K562 (cell line): ENCODE data around the gene BRCA1. TPM values are rescaled to one million over a fixed set of nuclear protein-coding genes. Genes with fewer than 3 reads are reported as not detected.

ENCODE experiments used
- CHCHD3 ChIP-seq: fragments of 250-450 bp; sonication (Bioruptor Pico); IDR thresholded peaks from 2 replicates; pipeline ENCODE4 v2.1.2; 2022; ENCODE audit warnings: mild to moderate bottlenecking
- CREBBP ChIP-seq: IDR thresholded peaks from one replicate; pipeline ENCODE4 v1.6.1; 2012; ENCODE audit warnings: low read depth, mild to moderate bottlenecking, control low read depth, inconsistent platforms, low read length
- DPF2 ChIP-seq: fragments of 450-650 bp; IDR thresholded peaks from 2 replicates; pipeline ENCODE4 v1.6.1; 2016
- EHMT2 ChIP-seq: fragments of 450-650 bp; IDR thresholded peaks from 2 replicates; pipeline ENCODE4 v1.6.1; 2018; ENCODE audit warnings: antibody characterized with exemption
- EWSR1 ChIP-seq: fragments of 450-650 bp; IDR thresholded peaks from 2 replicates; pipeline ENCODE4 v1.6.1; 2018; ENCODE audit warnings: borderline replicate concordance, mild to moderate bottlenecking, low read depth, moderate library complexity; ENCODE audit not compliant: partially characterized antibody
- FOXM1 ChIP-seq, 2 experiments: fragments of 450-650 bp in 1 of 2; sonication (generic) in 1 of 2; formaldehyde crosslinking in 1 of 2; IDR thresholded peaks; 2 replicates each; pipeline versions ENCODE4 v1.6.1 to v1.9.0; 2017 to 2022; ENCODE audit warnings: low read depth in 2 of 2, mild to moderate bottlenecking in 2 of 2, missing genetic modification reagents in 1 of 2, moderate library complexity in 1 of 2
- MBD2 ChIP-seq: sonication (generic); IDR thresholded peaks from 2 replicates; pipeline ENCODE4 v1.6.1; 2016; ENCODE audit warnings: low read depth, borderline replicate concordance
- MYC ChIP-seq, 2 experiments: fragments of 250-450 bp in 1 of 2; sonication (Bioruptor Pico) in 1 of 2; IDR thresholded peaks; 2 replicates each; pipeline versions ENCODE4 v1.5.1 to v1.6.1; 2012 to 2021; ENCODE audit warnings: low read depth in 2 of 2, borderline replicate concordance in 1 of 2, improper control_type of control experiment in 1 of 2, low read length in 1 of 2, mild to moderate bottlenecking in 1 of 2, moderate library complexity in 1 of 2
- SNIP1 ChIP-seq: fragments of 450-650 bp; IDR thresholded peaks from 2 replicates; pipeline ENCODE4 v1.7.1; 2017; ENCODE audit warnings: low read depth, mild to moderate bottlenecking
- YY1 ChIP-seq, 3 experiments: IDR thresholded peaks; 2 replicates each; pipeline ENCODE4 v1.6.1; 2011; ENCODE audit warnings: low read length in 2 of 3, mild to moderate bottlenecking in 2 of 3, moderate library complexity in 2 of 3, borderline replicate concordance in 1 of 3, control low read depth in 1 of 3, low read depth in 1 of 3; ENCODE audit not compliant: insufficient read depth in 3 of 3, insufficient replicate concordance in 2 of 3, control insufficient read depth in 1 of 3, insufficient read length in 1 of 3; ENCODE audit errors: extremely low read depth in 1 of 3
- ZC3H8 ChIP-seq: fragments of 450-650 bp; IDR thresholded peaks from 2 replicates; pipeline ENCODE4 v1.6.1; 2017
- polyA plus RNA-seq, 8 experiments: library from polyadenylated mRNA; depleted of rRNA in 4 of 8; stranded (reverse) in 5 of 8; unstranded in 3 of 8; fragments of >200 nt; fragmentation: Nextera tagmentation in 2 of 8; fragmentation: Illumina TruSeq in 1 of 8; extraction: Ambion mirVana in 2 of 8; extraction: Trizol in 1 of 8; gene quantifications; 2 replicates each; pipeline versions ENCODE4 v1.2.1 to v1.2.3, GENCODE V29; 2011 to 2014; ENCODE audit warnings: inconsistent platforms in 1 of 8, missing spikeins in 1 of 8
- total RNA-seq, 7 experiments: library from RNA; depleted of rRNA in 6 of 7; stranded (reverse); fragments of >200 nt in 6 of 7; fragmentation: Illumina TruSeq in 2 of 7; extraction: Trizol in 2 of 7; gene quantifications; 2 replicates each; pipeline versions ENCODE4 v1.2.1 to v1.2.3, GENCODE V29; 2011 to 2021; ENCODE audit warnings: low replicate concordance in 1 of 7
- TF ChIP-seq, protein P1 (sequence below), 2 experiments: fragments of 200-800 bp in 1 of 2; sonication (Bioruptor generic) in 1 of 2; sonication (generic) in 1 of 2; formaldehyde crosslinking in 1 of 2; IDR thresholded peaks in 1 of 2; conservative IDR thresholded peaks in 1 of 2; 2 replicates each; pipeline versions ENCODE4 v1.5.0 to v1.6.1; 2016 to 2020; ENCODE audit warnings: missing compliant biosample characterization in 1 of 2, missing genetic modification characterization in 1 of 2, missing genetic modification reagents in 1 of 2
- TF ChIP-seq, protein P2 (sequence below): conservative IDR thresholded peaks from 2 replicates; pipeline ENCODE4 v1.6.1; 2011; ENCODE audit warnings: low read depth, mild to moderate bottlenecking, low read length; ENCODE audit not compliant: control insufficient read depth
- TF ChIP-seq, protein P3 (sequence below): fragments of 450-650 bp; IDR thresholded peaks from 2 replicates; pipeline ENCODE4 v1.6.1; 2016
- TF ChIP-seq, protein P4 (sequence below): fragments of 250-450 bp; sonication (Bioruptor Pico); IDR thresholded peaks from 2 replicates; pipeline ENCODE4 v1.8.0; 2022; ENCODE audit warnings: inconsistent platforms

The BRCA1 gene
- total and polyA plus RNA-seq, 9 of the 15 experiments (the other 6 are each of a cell fraction or from before 2014, with no cell fraction given), result 25.9 to 95.3 (median 62.3) TPM

DNA sequence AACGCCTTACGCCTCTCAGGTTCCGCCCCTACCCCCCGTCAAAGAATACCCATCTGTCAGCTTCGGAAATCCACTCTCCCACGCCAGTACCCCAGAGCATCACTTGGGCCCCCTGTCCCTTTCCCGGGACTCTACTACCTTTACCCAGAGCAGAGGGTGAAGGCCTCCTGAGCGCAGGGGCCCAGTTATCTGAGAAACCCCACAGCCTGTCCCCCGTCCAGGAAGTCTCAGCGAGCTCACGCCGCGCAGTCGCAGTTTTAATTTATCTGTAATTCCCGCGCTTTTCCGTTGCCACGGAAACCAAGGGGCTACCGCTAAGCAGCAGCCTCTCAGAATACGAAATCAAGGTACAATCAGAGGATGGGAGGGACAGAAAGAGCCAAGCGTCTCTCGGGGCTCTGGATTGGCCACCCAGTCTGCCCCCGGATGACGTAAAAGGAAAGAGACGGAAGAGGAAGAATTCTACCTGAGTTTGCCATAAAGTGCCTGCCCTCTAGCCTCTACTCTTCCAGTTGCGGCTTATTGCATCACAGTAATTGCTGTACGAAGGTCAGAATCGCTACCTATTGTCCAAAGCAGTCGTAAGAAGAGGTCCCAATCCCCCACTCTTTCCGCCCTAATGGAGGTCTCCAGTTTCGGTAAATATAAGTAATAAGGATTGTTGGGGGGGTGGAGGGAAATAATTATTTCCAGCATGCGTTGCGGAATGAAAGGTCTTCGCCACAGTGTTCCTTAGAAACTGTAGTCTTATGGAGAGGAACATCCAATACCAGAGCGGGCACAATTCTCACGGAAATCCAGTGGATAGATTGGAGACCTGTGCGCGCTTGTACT is at the start of gene BRCA1 (continued):
- TF ChIP-seq EHMT2 (no peak), MYC (IDR thresholded peaks at IDR 0.05; ENCODE audit: low read depth, low read length) (peak; percentile 61; the same call in 1 of the 2 replicates), MYC (CRISPR knock-in tag; IDR thresholded peaks at IDR 0.05; ENCODE audit: borderline replicate concordance, low read depth) (no peak), CREBBP (no peak), FOXM1 (IDR thresholded peaks at IDR 0.05; ENCODE audit: low read depth) (0 out of 2 replicates have a peak, but pooled peaks have one; percentile 29), FOXM1 (CRISPR knock-in tag; IDR thresholded peaks at IDR 0.05; ENCODE audit: low read depth) (no peak), SNIP1 (0 out of 2 replicates have a peak, but pooled peaks have one; percentile 18), EWSR1 (no peak), YY1 (IDR thresholded peaks at IDR 0.05; ENCODE audit: borderline replicate concordance in 1 of 3, control insufficient read depth in 1 of 3, extremely low read depth in 1 of 3, insufficient read depth in 3 of 3, insufficient read length in 1 of 3, insufficient replicate concordance in 2 of 3, low read depth in 1 of 3, low read length in 2 of 3) (peak in 1 of 3 experiments; percentile 62), CHCHD3 (CRISPR knock-in tag) (no peak), MBD2 (peak; percentile 77), ZC3H8 (no peak), DPF2 (peak; percentile 37; the same call in 1 of the 2 replicates)
- TF ChIP-seq, protein P1, sequence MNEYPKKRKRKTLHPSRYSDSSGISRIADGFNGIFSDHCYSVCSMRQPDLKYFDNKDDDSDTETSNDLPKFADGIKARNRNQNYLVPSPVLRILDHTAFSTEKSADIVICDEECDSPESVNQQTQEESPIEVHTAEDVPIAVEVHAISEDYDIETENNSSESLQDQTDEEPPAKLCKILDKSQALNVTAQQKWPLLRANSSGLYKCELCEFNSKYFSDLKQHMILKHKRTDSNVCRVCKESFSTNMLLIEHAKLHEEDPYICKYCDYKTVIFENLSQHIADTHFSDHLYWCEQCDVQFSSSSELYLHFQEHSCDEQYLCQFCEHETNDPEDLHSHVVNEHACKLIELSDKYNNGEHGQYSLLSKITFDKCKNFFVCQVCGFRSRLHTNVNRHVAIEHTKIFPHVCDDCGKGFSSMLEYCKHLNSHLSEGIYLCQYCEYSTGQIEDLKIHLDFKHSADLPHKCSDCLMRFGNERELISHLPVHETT (CRISPR knock-in tag; conservative IDR thresholded peaks at IDR 0.05 in 1 of 2, IDR thresholded peaks at IDR 0.05 in 1 of 2), result no peak
- TF ChIP-seq, protein P2, sequence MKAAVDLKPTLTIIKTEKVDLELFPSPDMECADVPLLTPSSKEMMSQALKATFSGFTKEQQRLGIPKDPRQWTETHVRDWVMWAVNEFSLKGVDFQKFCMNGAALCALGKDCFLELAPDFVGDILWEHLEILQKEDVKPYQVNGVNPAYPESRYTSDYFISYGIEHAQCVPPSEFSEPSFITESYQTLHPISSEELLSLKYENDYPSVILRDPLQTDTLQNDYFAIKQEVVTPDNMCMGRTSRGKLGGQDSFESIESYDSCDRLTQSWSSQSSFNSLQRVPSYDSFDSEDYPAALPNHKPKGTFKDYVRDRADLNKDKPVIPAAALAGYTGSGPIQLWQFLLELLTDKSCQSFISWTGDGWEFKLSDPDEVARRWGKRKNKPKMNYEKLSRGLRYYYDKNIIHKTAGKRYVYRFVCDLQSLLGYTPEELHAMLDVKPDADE, result no peak
- TF ChIP-seq, protein P3, sequence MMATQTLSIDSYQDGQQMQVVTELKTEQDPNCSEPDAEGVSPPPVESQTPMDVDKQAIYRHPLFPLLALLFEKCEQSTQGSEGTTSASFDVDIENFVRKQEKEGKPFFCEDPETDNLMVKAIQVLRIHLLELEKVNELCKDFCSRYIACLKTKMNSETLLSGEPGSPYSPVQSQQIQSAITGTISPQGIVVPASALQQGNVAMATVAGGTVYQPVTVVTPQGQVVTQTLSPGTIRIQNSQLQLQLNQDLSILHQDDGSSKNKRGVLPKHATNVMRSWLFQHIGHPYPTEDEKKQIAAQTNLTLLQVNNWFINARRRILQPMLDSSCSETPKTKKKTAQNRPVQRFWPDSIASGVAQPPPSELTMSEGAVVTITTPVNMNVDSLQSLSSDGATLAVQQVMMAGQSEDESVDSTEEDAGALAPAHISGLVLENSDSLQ, result peak; percentile 59
- TF ChIP-seq, protein P4, sequence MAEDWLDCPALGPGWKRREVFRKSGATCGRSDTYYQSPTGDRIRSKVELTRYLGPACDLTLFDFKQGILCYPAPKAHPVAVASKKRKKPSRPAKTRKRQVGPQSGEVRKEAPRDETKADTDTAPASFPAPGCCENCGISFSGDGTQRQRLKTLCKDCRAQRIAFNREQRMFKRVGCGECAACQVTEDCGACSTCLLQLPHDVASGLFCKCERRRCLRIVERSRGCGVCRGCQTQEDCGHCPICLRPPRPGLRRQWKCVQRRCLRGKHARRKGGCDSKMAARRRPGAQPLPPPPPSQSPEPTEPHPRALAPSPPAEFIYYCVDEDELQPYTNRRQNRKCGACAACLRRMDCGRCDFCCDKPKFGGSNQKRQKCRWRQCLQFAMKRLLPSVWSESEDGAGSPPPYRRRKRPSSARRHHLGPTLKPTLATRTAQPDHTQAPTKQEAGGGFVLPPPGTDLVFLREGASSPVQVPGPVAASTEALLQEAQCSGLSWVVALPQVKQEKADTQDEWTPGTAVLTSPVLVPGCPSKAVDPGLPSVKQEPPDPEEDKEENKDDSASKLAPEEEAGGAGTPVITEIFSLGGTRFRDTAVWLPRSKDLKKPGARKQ, result no peak
